HepG2 (cell line): ENCODE measurements around the gene ARHGAP23. TPM values are rescaled to one million over a fixed set of nuclear protein-coding genes. Genes with fewer than 3 reads are reported as not detected.

Experiments
- ATAC-seq: fragments of 200-7000 bp; cut with Tn5 transposase; 3 replicates; pipeline ENCODE4 v1.9.1; 2020; ENCODE audit warnings: mild to moderate bottlenecking, moderate library complexity
- BruUV-seq: library from RNA; stranded (reverse); fragments of 400-500 nt; replicated peaks from 2 replicates; lab custom pipeline; 2021; lab: Mats Ljungman, UMichigan
- CTCF ChIA-PET: fragments of 300-600 bp; formaldehyde crosslinking; extraction: SDS; loops from one replicate; lab custom pipeline; 2021; ENCODE audit warnings: low total read pairs, inconsistent platforms, low intra/inter-chr PET ratio; lab: Yijun Ruan, JAX
- POLR2A ChIA-PET: fragments of 350-600 bp; sonication (Branson Sonifier 250); formaldehyde crosslinking; loops from one replicate; lab custom pipeline; 2020; ENCODE audit warnings: antibody characterized with exemption, inconsistent platforms; lab: Yijun Ruan, JAX
- DNase-seq: peaks from one replicate; pipeline ENCODE4 v3.0.0-alpha.2; 2015; ENCODE audit warnings: low spot score
- FAIRE-seq: peaks from 3 replicates; lab custom pipeline; 2011; peaks lifted over from hg19 to GRCh38; lab: Jason Lieb, UNC
- H2AFZ ChIP-seq: one replicate; pipeline ENCODE4 v1.6.1; 2011; ENCODE audit warnings: low read length, inconsistent platforms
- H3K27ac ChIP-seq: fragments of 300-600 bp; 3 replicates; pipeline ENCODE4 v1.8.0; 2011; ENCODE audit warnings: mixed run types, mild to moderate bottlenecking, mixed read lengths, low read length, inconsistent platforms; ENCODE audit not compliant: insufficient read depth; ENCODE audit errors: extremely low read length
- H3K27me3 ChIP-seq, 2 experiments: fragments of 200-600 bp in 1 of 2; 2 replicates in 1 of 2; 3 replicates in 1 of 2; pipeline versions ENCODE4 v1.6.0 to v1.8.0; 2011; ENCODE audit warnings: low read length in 2 of 2, mild to moderate bottlenecking in 2 of 2, moderate library complexity in 2 of 2, inconsistent platforms in 1 of 2; ENCODE audit not compliant: insufficient read depth in 2 of 2, control insufficient read depth in 1 of 2
- H3K36me3 ChIP-seq, 2 experiments: fragments of 200-600 bp in 1 of 2; replicated peaks in 1 of 2; 2 replicates in 1 of 2; 3 replicates in 1 of 2; pipeline versions ENCODE4 v1.5.1 to v1.8.0; 2011; ENCODE audit warnings: low read length in 2 of 2, inconsistent platforms in 1 of 2; ENCODE audit not compliant: insufficient read depth in 2 of 2, control insufficient read depth in 1 of 2
- H3K4me1 ChIP-seq: 2 replicates; pipeline ENCODE4 v1.5.1; 2012; ENCODE audit warnings: low read length, inconsistent platforms; ENCODE audit not compliant: insufficient read depth
- H3K4me2 ChIP-seq: 2 replicates; pipeline ENCODE4 v1.6.0; 2011; ENCODE audit warnings: low read depth, low read length, inconsistent platforms
- H3K4me3 ChIP-seq, 3 experiments: fragments of 200-600 bp in 1 of 3; sonication (generic), shearing (Covaris generic) in 1 of 3; replicated peaks in 1 of 3; 2 replicates each; pipeline ENCODE4 v1.5.1; 2011 to 2016; ENCODE audit warnings: low read length in 3 of 3, inconsistent platforms in 2 of 3, low read depth in 2 of 3, mild to moderate bottlenecking in 2 of 3, control low read depth in 1 of 3, mixed read lengths in 1 of 3; ENCODE audit not compliant: insufficient read depth in 1 of 3
- H3K79me2 ChIP-seq: one replicate; pipeline ENCODE4 v1.6.1; 2011; ENCODE audit warnings: low read length, inconsistent platforms; ENCODE audit not compliant: insufficient read depth
- H3K9ac ChIP-seq: 2 replicates; pipeline ENCODE4 v1.6.0; 2011; ENCODE audit warnings: mild to moderate bottlenecking, low read depth, low read length, inconsistent platforms; ENCODE audit not compliant: insufficient read depth
- H3K9me3 ChIP-seq: 2 replicates; pipeline ENCODE4 v1.5.1; 2012; ENCODE audit warnings: mild to moderate bottlenecking, low read length
- H4K20me1 ChIP-seq: 2 replicates; pipeline ENCODE4 v1.6.0; 2011; ENCODE audit warnings: inconsistent platforms, mild to moderate bottlenecking, low read length, moderate library complexity; ENCODE audit not compliant: insufficient read depth
- CREB3 ChIP-seq: sonication (generic); formaldehyde crosslinking; IDR thresholded peaks from 2 replicates; pipeline ENCODE4 v1.5.0; 2020; ENCODE audit warnings: missing genetic modification reagents
- ISX ChIP-seq: sonication (generic); formaldehyde crosslinking; conservative IDR thresholded peaks from 2 replicates; pipeline ENCODE4 v1.5.0; 2020; ENCODE audit warnings: missing genetic modification reagents
- KDM3A ChIP-seq: IDR thresholded peaks from 2 replicates; pipeline ENCODE4 v1.6.1; 2018; ENCODE audit warnings: low read depth, missing compliant biosample characterization
- KLF15 ChIP-seq: sonication (generic); formaldehyde crosslinking; IDR thresholded peaks from 2 replicates; pipeline ENCODE4 v1.8.1; 2023; ENCODE audit warnings: borderline replicate concordance, mild to moderate bottlenecking, inconsistent platforms, missing genetic modification reagents, mixed read lengths
- SP4 ChIP-seq: sonication (generic); formaldehyde crosslinking; IDR thresholded peaks from 2 replicates; pipeline ENCODE4 v1.8.1; 2023; ENCODE audit warnings: mild to moderate bottlenecking, missing genetic modification reagents
- SRSF9 ChIP-seq: fragments of 200-400 bp; formaldehyde crosslinking; IDR thresholded peaks from 2 replicates; pipeline ENCODE4 v1.6.1; 2018; ENCODE audit warnings: borderline replicate concordance, mild to moderate bottlenecking, low read depth, low read length; ENCODE audit not compliant: insufficient read depth, poor library complexity, severe bottlenecking
- YEATS2 ChIP-seq: sonication (generic); formaldehyde crosslinking; IDR thresholded peaks from 2 replicates; pipeline ENCODE4 v1.4.0; 2020; ENCODE audit warnings: missing genetic modification reagents, borderline replicate concordance
- ZNF230 ChIP-seq: sonication (generic); formaldehyde crosslinking; IDR thresholded peaks from 2 replicates; pipeline ENCODE4 v1.4.0; 2020; ENCODE audit warnings: mild to moderate bottlenecking, missing genetic modification reagents
- ZNF263 ChIP-seq: sonication (generic); formaldehyde crosslinking; IDR thresholded peaks from 2 replicates; pipeline ENCODE4 v1.4.0; 2020; ENCODE audit warnings: missing genetic modification reagents
- ZNF281 ChIP-seq: sonication (generic); formaldehyde crosslinking; IDR thresholded peaks from 2 replicates; pipeline ENCODE4 v1.4.0; 2020; ENCODE audit warnings: missing genetic modification reagents, borderline replicate concordance
- ZNF7 ChIP-seq: IDR thresholded peaks from 2 replicates; pipeline ENCODE4 v1.6.1; 2016; ENCODE audit warnings: missing biosample characterization, missing genetic modification reagents
- WGBS: methylation state at CpG from one replicate; pipeline ENCODE4 v1.1.6; 2017; ENCODE audit warnings: low lambda C conversion rate; 5-methylcytosine and 5-hydroxymethylcytosine counted together
- in situ Hi-C: cut with HindIII; loops from 2 replicates; pipeline ENCODE4 v1.10.0; 2017; ENCODE audit warnings: low pct_unique_long_range_greater_than_20kb; ENCODE audit not compliant: extremely low pct_ligation_motif_present
- intact Hi-C: fragments of 100-400 bp; cut with micrococcal nuclease; formaldehyde crosslinking; loops from one replicate; pipeline ENCODE4 v1.10.0; 2022; ENCODE audit not compliant: unreplicated experiment
- polyA plus RNA-seq, 8 experiments: library from polyadenylated mRNA; depleted of rRNA in 3 of 8; stranded (reverse) in 7 of 8; unstranded in 1 of 8; fragments of >200 nt; fragmentation: Illumina TruSeq in 4 of 8; extraction: Trizol in 4 of 8; gene quantifications; 2 replicates each; pipeline versions ENCODE4 v1.2.1 to v1.2.3, GENCODE V29; 2011 to 2016; ENCODE audit warnings: low read depth in 4 of 8, missing spikeins in 1 of 8, mixed read lengths in 1 of 8; ENCODE audit not compliant: insufficient read depth in 1 of 8
- total RNA-seq, 5 experiments: library from RNA; depleted of rRNA; stranded (reverse); fragments of >200 nt; fragmentation: Illumina TruSeq; extraction: Trizol; gene quantifications; 2 replicates each; pipeline ENCODE4 v1.2.3, GENCODE V29; 2016; ENCODE audit warnings: low read depth in 1 of 5

The ARHGAP23 gene
- total and polyA plus RNA-seq, 2 of the 13 experiments (the other 11 are each of a cell fraction or from before 2014, with no cell fraction given) = 0.03 TPM; not detected in 1

- in situ Hi-C loops = no loop called here
- ATAC-seq = no peak; the same call in 2 of the 3 replicates
- H3K9me3 ChIP-seq = no peaks in the 10 kb centered on the region
- no peaks in the 10 kb centered on the region for H3K4me1 ChIP-seq
- H2AFZ ChIP-seq = no peak overlapping the region
- H3K4me2 ChIP-seq = no peak overlapping the region
- peaks cover 8% of the 10 kb centered on the region; the same call in 1 of the 2 replicates for H4K20me1 ChIP-seq
- intact Hi-C loops = no loop called here
- H3K27ac ChIP-seq = no peak overlapping the region
- no peaks in the 10 kb centered on the region for H3K36me3 ChIP-seq
- TF ChIP-seq KLF15 = no peak
- peak; percentile 56 for TF ChIP-seq ZNF263 (CRISPR knock-in tag)
- DNase-seq = no peak
- WGBS = 16% methylated on average over 11 of the region's 12 CpGs
- no peak for FAIRE-seq
- ChIA-PET POLR2A (no interaction called here), CTCF (no interaction called here)
- H3K9ac ChIP-seq = no peak overlapping the region
- no peaks in the 10 kb centered on the region for H3K79me2 ChIP-seq
- no TSS peak for BruUV-seq
- peaks cover 29 to 93% of the 10 kb centered on the region in 2 experiments; a peak in 4 of 5 replicates for H3K27me3 ChIP-seq
- no peak overlapping the region for H3K4me3 ChIP-seq
Observed at GRCh38 chr17:38460082-38460715, 31.9 kb downstream of the ARHGAP23 start.

- no peak for DNase-seq
- no peak overlapping the region for H3K27ac ChIP-seq
- no peak overlapping the region for H3K9ac ChIP-seq
- no peak for ATAC-seq
- in situ Hi-C loops (no loop called here), intact Hi-C loops (no loop called here)
- no peak overlapping the region for H2AFZ ChIP-seq
- H3K36me3 ChIP-seq = no peaks in the 10 kb centered on the region
- peaks cover 8% of the 10 kb centered on the region; the same call in 1 of the 2 replicates for H4K20me1 ChIP-seq
- no TSS peak for BruUV-seq
- no peak overlapping the region for H3K4me2 ChIP-seq
- H3K4me1 ChIP-seq = no peaks in the 10 kb centered on the region
- H3K9me3 ChIP-seq = no peaks in the 10 kb centered on the region
- H3K79me2 ChIP-seq = no peaks in the 10 kb centered on the region
- no peak overlapping the region for H3K4me3 ChIP-seq
- no peak for FAIRE-seq
- 31% methylated on average over 15 of the region's 19 CpGs for WGBS
- peaks cover 35 to 93% of the 10 kb centered on the region in 2 experiments; a peak in 4 of 5 replicates for H3K27me3 ChIP-seq
- POLR2A ChIA-PET = no interaction called here
- CTCF ChIA-PET = no interaction called here
- TF ChIP-seq KLF15 = no peak
- no peak for TF ChIP-seq ZNF7
- no peak for TF ChIP-seq ISX (CRISPR knock-in tag)
- no peak for TF ChIP-seq KDM3A (CRISPR knock-in tag)
- no peak for TF ChIP-seq ZNF281 (CRISPR knock-in tag)
- no peak for TF ChIP-seq CREB3 (CRISPR knock-in tag)
- TF ChIP-seq ZNF230 (CRISPR knock-in tag) = no peak
- TF ChIP-seq YEATS2 (CRISPR knock-in tag) = no peak
- TF ChIP-seq SP4 (CRISPR knock-in tag) = no peak
- no peak for TF ChIP-seq SRSF9
Observed at GRCh38 chr17:38460716-38461630, 32.7 kb downstream of the ARHGAP23 start.
